ENCODE results near the gene BTK. TPM values are rescaled to one million over a fixed set of nuclear protein-coding genes. Genes with fewer than 3 reads are reported as not detected.
"Not testable (repeated sequence)": the region's sequence is repeated elsewhere in the genome, so short reads cannot be mapped to it uniquely, and the experiment has no call there.

BTK gene
- total RNA-seq, 1 experiment from 2014 or later: 0.35 TPM

DNA sequence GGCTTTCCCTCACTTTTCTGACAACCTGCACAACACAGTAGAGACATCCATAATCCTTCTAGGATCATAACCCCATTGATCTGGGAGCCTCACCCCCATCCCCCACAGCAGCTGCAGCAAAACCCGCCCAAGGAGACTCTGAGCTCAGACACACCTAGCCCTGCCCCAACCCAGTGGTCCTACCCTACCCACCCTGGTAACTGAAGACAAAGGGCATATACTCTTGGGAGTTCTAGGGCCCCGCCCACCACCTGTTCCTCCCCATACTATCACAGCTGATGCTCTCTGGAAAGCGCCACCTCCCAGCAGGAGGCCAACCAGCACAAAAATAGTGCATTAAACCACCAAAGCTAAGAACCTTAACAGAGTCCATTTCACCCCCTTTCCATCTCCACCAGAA is 59.4 kb downstream of the BTK start:
- not testable (repeated sequence) for H3K56ac ChIP-seq (ENCODE audit: insufficient read length, low read depth, low read length); H3K4me3 Mint-ChIP-seq; H2BK15ac ChIP-seq (ENCODE audit: low read depth, low read length); H3K4me1 Mint-ChIP-seq; H3K27ac Mint-ChIP-seq; H2BK120ac ChIP-seq (ENCODE audit: low read depth, low read length, poor library complexity, severe bottlenecking); H3K14ac ChIP-seq (ENCODE audit: insufficient read depth, low read length); H3K27me3 ChIP-seq (ENCODE audit: insufficient read depth, low read length); H3K79me1 ChIP-seq (ENCODE audit: insufficient read depth, low read depth, low read length, poor library complexity, severe bottlenecking); H3K18ac ChIP-seq (ENCODE audit: insufficient read length, low read depth, low read length); H4K91ac ChIP-seq (ENCODE audit: insufficient read length, low read depth, low read length); H3K27me3 Mint-ChIP-seq (ENCODE audit: low read depth); H2BK12ac ChIP-seq (ENCODE audit: insufficient read length, low read depth, low read length); H3K36me3 Mint-ChIP-seq (ENCODE audit: insufficient read depth in 1 of 3, low read depth in 3 of 3); H3K4me2 ChIP-seq (ENCODE audit: insufficient read depth, insufficient read length, low read length); H3K4ac ChIP-seq (ENCODE audit: low read depth, low read length); H3K23ac ChIP-seq (ENCODE audit: insufficient read length, low read depth, low read length); H3K9ac ChIP-seq (ENCODE audit: extremely low read depth, insufficient read length, low read length); H3K23me2 ChIP-seq (ENCODE audit: insufficient read length, low read depth, low read length, poor library complexity, severe bottlenecking); H2BK20ac ChIP-seq (ENCODE audit: low read depth, low read length, poor library complexity, severe bottlenecking); H4K20me1 ChIP-seq (ENCODE audit: control insufficient read depth, insufficient read depth, insufficient read length); H2BK5ac ChIP-seq (ENCODE audit: insufficient read length, low read length); H2AFZ ChIP-seq (ENCODE audit: low read length); H3T11ph ChIP-seq (ENCODE audit: low read length); H3K27ac ChIP-seq (ENCODE audit: insufficient read length, low read depth, low read length); H4K5ac ChIP-seq (ENCODE audit: insufficient read length, low read depth, low read length); H3K79me2 ChIP-seq (ENCODE audit: insufficient read depth, low read length); H4K8ac ChIP-seq (replicated peaks; ENCODE audit: insufficient read length, low read depth, low read length); DNase-seq; H3K4me1 ChIP-seq (ENCODE audit: insufficient read depth, low read length); H2AK5ac ChIP-seq (ENCODE audit: insufficient read length, low read length); H3K9me3 ChIP-seq (ENCODE audit: control insufficient read depth, low read depth, low read length)
- peaks cover 57 to 71% of the 10 kb centered on the region in 2 experiments for H3K9me3 Mint-ChIP-seq
- no CpG with 5 or more reads among the region's 3 CpGs for WGBS (ENCODE audit: extremely low coverage, insufficient read length, low lambda C conversion rate)

Measured in H9 (cell line).